Measurements from ENCODE around the gene TRRAP. TPM values are rescaled to one million over a fixed set of nuclear protein-coding genes. Genes with fewer than 3 reads are reported as not detected.
A peak's percentile ranks its signal among the peaks of the same experiment; 100 is the strongest.

TRRAP gene
- polyA plus RNA-seq, 2 donors: 5.8 to 7.6 TPM

DNA sequence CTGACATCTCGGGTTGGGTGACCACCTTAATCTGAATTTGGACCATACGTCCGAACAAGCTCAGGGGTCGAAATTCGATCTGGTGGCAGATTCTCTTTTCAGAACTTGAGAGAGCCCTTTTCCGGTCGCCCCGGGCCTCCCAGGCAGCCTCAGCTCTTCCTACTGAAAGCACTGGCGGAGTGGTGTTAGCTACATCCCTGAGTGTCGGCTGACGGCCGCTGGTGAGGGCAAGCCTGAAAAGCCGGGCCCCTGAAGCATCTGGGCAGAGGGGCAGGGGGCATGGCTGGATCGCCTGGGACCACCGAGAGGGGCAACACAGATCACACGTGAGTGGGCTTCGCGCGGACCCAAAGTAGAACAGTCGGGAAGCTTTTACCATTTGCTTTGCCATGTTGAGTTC lies 149.5 kb downstream of the TRRAP start:
- Histone ChIP-seq H3K9me3 (ENCODE audit: control insufficient read depth in 2 of 2, insufficient read depth in 1 of 2, low read depth in 1 of 2, low read length in 1 of 2) (no peaks in the 10 kb centered on the region), H3K36me3 (ENCODE audit: control insufficient read depth in 2 of 2, insufficient read depth in 2 of 2, low read length in 1 of 2) (peaks cover 13 to 31% of the 10 kb centered on the region in 2 donors), H3K4me3 (ENCODE audit: low read depth in 1 of 2, low read length in 2 of 2) (no peak overlapping the region), H3K27ac (ENCODE audit: low read depth in 2 of 2, low read length in 1 of 2) (no peak overlapping the region), H3K4me1 (ENCODE audit: control insufficient read depth in 2 of 2, insufficient read depth in 2 of 2, low read length in 1 of 2) (no peaks in the 10 kb centered on the region), H3K27me3 (ENCODE audit: control insufficient read depth in 1 of 2, insufficient read depth in 2 of 2, low read length in 2 of 2) (no peaks in the 10 kb centered on the region)
- 93 to 94% methylated on average over 20 of the region's 20 CpGs for whole genome bisulfite sequencing, 2 donors

GRCh38 chr7:99028261-99028973 lies 150.1 kb downstream of the TRRAP start:
- Histone ChIP-seq H3K36me3 (ENCODE audit: control insufficient read depth in 2 of 2, insufficient read depth in 2 of 2, low read length in 1 of 2) (peaks cover 13 to 36% of the 10 kb centered on the region in 2 donors), H3K27me3 (ENCODE audit: control insufficient read depth in 1 of 2, insufficient read depth in 2 of 2, low read length in 2 of 2) (no peaks in the 10 kb centered on the region), H3K27ac (ENCODE audit: low read depth in 2 of 2, low read length in 1 of 2) (no peak overlapping the region), H3K9me3 (ENCODE audit: control insufficient read depth in 2 of 2, insufficient read depth in 1 of 2, low read depth in 1 of 2, low read length in 1 of 2) (no peaks in the 10 kb centered on the region), H3K4me3 (ENCODE audit: low read depth in 1 of 2, low read length in 2 of 2) (no peak overlapping the region), H3K4me1 (ENCODE audit: control insufficient read depth in 2 of 2, insufficient read depth in 2 of 2, low read length in 1 of 2) (no peaks in the 10 kb centered on the region)
- 92% methylated on average over 27 of the region's 27 CpGs for WGBS, 2 donors

- no peaks in the 10 kb centered on the region for H3K9me3 ChIP-seq (ENCODE audit: control insufficient read depth in 2 of 2, insufficient read depth in 1 of 2, low read depth in 1 of 2, low read length in 1 of 2)
- peaks cover 19 to 48% of the 10 kb centered on the region in 2 donors for H3K36me3 ChIP-seq (ENCODE audit: control insufficient read depth in 2 of 2, insufficient read depth in 2 of 2, low read length in 1 of 2)
- no peaks in the 10 kb centered on the region for H3K4me1 ChIP-seq (ENCODE audit: control insufficient read depth in 2 of 2, insufficient read depth in 2 of 2, low read length in 1 of 2)
- peak overlapping the region in 1 of 2 donors; percentile 44 for H3K27ac ChIP-seq (ENCODE audit: low read depth in 2 of 2, low read length in 1 of 2)
- WGBS, 2 donors: 89 to 90% methylated on average over 9 of the region's 9 CpGs
- no peak overlapping the region for H3K4me3 ChIP-seq (ENCODE audit: low read depth in 1 of 2, low read length in 2 of 2)
- H3K27me3 ChIP-seq (ENCODE audit: control insufficient read depth in 1 of 2, insufficient read depth in 2 of 2, low read length in 2 of 2): no peaks in the 10 kb centered on the region
Observed at GRCh38 chr7:99029466-99030435, 151.4 kb downstream of the TRRAP start.

- WGBS, 2 donors: 92 to 97% methylated on average over 6 of the region's 6 CpGs
- Histone ChIP-seq H3K36me3 (ENCODE audit: control insufficient read depth in 2 of 2, insufficient read depth in 2 of 2, low read length in 1 of 2) (peaks cover 21 to 56% of the 10 kb centered on the region in 2 donors), H3K4me3 (ENCODE audit: low read depth in 1 of 2, low read length in 2 of 2) (no peak overlapping the region)
Observed at GRCh38 chr7:99030457-99030856, 152.1 kb downstream of the TRRAP start.

DNA sequence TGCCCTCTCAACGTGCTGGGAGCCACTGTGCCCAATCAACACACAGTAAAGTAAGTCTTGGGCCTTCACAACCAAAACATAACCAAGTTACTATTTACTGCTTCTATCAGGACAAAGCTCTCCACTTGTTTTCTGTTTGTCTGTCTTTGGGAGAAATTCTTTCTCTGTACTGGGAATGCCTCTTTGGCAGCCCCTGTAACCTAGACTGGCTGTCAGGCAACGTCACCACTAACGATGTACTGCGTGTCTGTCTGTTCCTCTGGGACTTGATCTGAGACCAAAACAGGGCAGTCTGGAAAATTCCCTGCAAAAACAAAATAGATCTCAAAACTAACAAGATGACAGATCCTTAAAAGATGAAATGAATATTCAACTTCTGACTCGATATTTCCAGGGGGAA lies 152.6 kb downstream of the TRRAP start:
- H3K27ac ChIP-seq (ENCODE audit: low read depth in 2 of 2, low read length in 1 of 2): no peak overlapping the region
- 73 to 79% methylated on average over 5 of the region's 5 CpGs for WGBS, 2 donors
- no peaks in the 10 kb centered on the region for H3K27me3 ChIP-seq (ENCODE audit: control insufficient read depth in 1 of 2, insufficient read depth in 2 of 2, low read length in 2 of 2)
- no peaks in the 10 kb centered on the region for H3K9me3 ChIP-seq (ENCODE audit: control insufficient read depth in 2 of 2, insufficient read depth in 1 of 2, low read depth in 1 of 2, low read length in 1 of 2)
- no peak overlapping the region for H3K4me3 ChIP-seq (ENCODE audit: low read depth in 1 of 2, low read length in 2 of 2)
- H3K4me1 ChIP-seq (ENCODE audit: control insufficient read depth in 2 of 2, insufficient read depth in 2 of 2, low read length in 1 of 2): no peaks in the 10 kb centered on the region
- peaks cover 24 to 60% of the 10 kb centered on the region in 2 donors for H3K36me3 ChIP-seq (ENCODE audit: control insufficient read depth in 2 of 2, insufficient read depth in 2 of 2, low read length in 1 of 2)

More at GRCh38 chr7:99030457-99030856, 152.1 kb downstream of the TRRAP start:
- Histone ChIP-seq H3K27ac (ENCODE audit: low read depth in 2 of 2, low read length in 1 of 2) (peak overlapping the region in 1 of 2 donors; percentile 44), H3K27me3 (ENCODE audit: control insufficient read depth in 1 of 2, insufficient read depth in 2 of 2, low read length in 2 of 2) (no peaks in the 10 kb centered on the region), H3K9me3 (ENCODE audit: control insufficient read depth in 2 of 2, insufficient read depth in 1 of 2, low read depth in 1 of 2, low read length in 1 of 2) (no peaks in the 10 kb centered on the region), H3K4me1 (ENCODE audit: control insufficient read depth in 2 of 2, insufficient read depth in 2 of 2, low read length in 1 of 2) (no peaks in the 10 kb centered on the region)

DNA sequence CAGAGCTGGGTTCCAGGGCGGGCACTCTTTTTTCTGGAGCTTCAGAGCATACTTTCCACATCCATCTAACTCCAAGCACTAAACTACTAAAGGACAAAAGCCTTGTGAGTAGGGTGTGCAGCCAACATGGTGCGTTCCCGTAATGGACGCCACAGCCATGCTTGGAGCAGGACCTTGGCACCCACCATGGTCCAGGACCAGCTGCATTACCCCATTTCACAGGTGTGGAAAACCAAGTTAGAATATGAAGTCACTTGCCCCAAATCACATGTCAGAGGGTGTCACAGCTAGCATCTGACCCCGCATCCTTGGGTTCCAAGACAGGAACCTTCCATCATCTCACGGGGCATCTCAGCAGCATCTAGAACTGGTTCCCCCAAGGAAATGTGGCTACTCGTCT lies 153.2 kb downstream of the TRRAP start:
- no peaks in the 10 kb centered on the region for H3K4me1 ChIP-seq (ENCODE audit: control insufficient read depth in 2 of 2, insufficient read depth in 2 of 2, low read length in 1 of 2)
- H3K9me3 ChIP-seq (ENCODE audit: control insufficient read depth in 2 of 2, insufficient read depth in 1 of 2, low read depth in 1 of 2, low read length in 1 of 2): no peaks in the 10 kb centered on the region
- H3K4me3 ChIP-seq (ENCODE audit: low read depth in 1 of 2, low read length in 2 of 2): no peak overlapping the region
- H3K36me3 ChIP-seq (ENCODE audit: control insufficient read depth in 2 of 2, insufficient read depth in 2 of 2, low read length in 1 of 2): peaks cover 24 to 65% of the 10 kb centered on the region in 2 donors
- 90 to 91% methylated on average over 7 of the region's 7 CpGs for WGBS, 2 donors
- H3K27ac ChIP-seq (ENCODE audit: low read depth in 2 of 2, low read length in 1 of 2): peak overlapping the region in 1 of 2 donors; percentile 66
- no peaks in the 10 kb centered on the region for H3K27me3 ChIP-seq (ENCODE audit: control insufficient read depth in 1 of 2, insufficient read depth in 2 of 2, low read length in 2 of 2)

GRCh38 chr7:99032928-99033327 lies 154.6 kb downstream of the TRRAP start:
- Histone ChIP-seq H3K4me1 (ENCODE audit: control insufficient read depth in 2 of 2, insufficient read depth in 2 of 2, low read length in 1 of 2) (no peaks in the 10 kb centered on the region), H3K27me3 (ENCODE audit: control insufficient read depth in 1 of 2, insufficient read depth in 2 of 2, low read length in 2 of 2) (no peaks in the 10 kb centered on the region), H3K9me3 (ENCODE audit: control insufficient read depth in 2 of 2, insufficient read depth in 1 of 2, low read depth in 1 of 2, low read length in 1 of 2) (no peaks in the 10 kb centered on the region), H3K27ac (ENCODE audit: low read depth in 2 of 2, low read length in 1 of 2) (no peak overlapping the region), H3K36me3 (ENCODE audit: control insufficient read depth in 2 of 2, insufficient read depth in 2 of 2, low read length in 1 of 2) (peaks cover 35 to 75% of the 10 kb centered on the region in 2 donors), H3K4me3 (ENCODE audit: low read depth in 1 of 2, low read length in 2 of 2) (no peak overlapping the region)
- 89 to 93% methylated on average over 15 of the region's 15 CpGs for WGBS, 2 donors

DNA sequence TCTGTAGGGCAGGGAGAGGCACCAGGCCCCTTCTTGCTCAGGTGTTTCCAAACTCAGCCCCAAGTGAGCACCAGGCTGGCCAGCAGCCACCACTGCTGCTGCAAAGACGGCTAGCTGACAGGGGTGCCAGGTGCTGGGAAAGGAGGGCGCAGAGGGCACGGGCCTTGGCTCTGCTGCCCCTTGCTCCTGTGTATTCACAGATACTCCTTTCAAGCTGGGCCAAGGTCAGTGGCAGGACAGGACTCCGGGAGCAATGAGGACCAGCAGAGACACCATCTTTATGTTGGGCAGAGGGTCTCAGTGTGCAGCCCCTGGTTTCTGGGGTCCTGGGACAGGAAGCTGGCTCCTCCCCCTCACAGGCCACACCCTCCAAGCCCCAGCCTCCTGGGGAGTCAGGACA lies 155.4 kb downstream of the TRRAP start:
- Histone ChIP-seq H3K36me3 (ENCODE audit: control insufficient read depth in 2 of 2, insufficient read depth in 2 of 2, low read length in 1 of 2) (peaks cover 42 to 73% of the 10 kb centered on the region in 2 donors), H3K4me3 (ENCODE audit: low read depth in 1 of 2, low read length in 2 of 2) (no peak overlapping the region), H3K4me1 (ENCODE audit: control insufficient read depth in 2 of 2, insufficient read depth in 2 of 2, low read length in 1 of 2) (no peaks in the 10 kb centered on the region), H3K27ac (ENCODE audit: low read depth in 2 of 2, low read length in 1 of 2) (no peak overlapping the region), H3K27me3 (ENCODE audit: control insufficient read depth in 1 of 2, insufficient read depth in 2 of 2, low read length in 2 of 2) (no peaks in the 10 kb centered on the region), H3K9me3 (ENCODE audit: control insufficient read depth in 2 of 2, insufficient read depth in 1 of 2, low read depth in 1 of 2, low read length in 1 of 2) (no peaks in the 10 kb centered on the region)
- 68 to 85% methylated on average over 4 of the region's 4 CpGs for WGBS, 2 donors

GRCh38 chr7:99034932-99035722 lies 156.8 kb downstream of the TRRAP start:
- Histone ChIP-seq H3K4me3 (ENCODE audit: low read depth in 1 of 2, low read length in 2 of 2) (no peak overlapping the region), H3K4me1 (ENCODE audit: control insufficient read depth in 2 of 2, insufficient read depth in 2 of 2, low read length in 1 of 2) (no peaks in the 10 kb centered on the region), H3K36me3 (ENCODE audit: control insufficient read depth in 2 of 2, insufficient read depth in 2 of 2, low read length in 1 of 2) (peaks cover 32 to 67% of the 10 kb centered on the region in 2 donors), H3K27me3 (ENCODE audit: control insufficient read depth in 1 of 2, insufficient read depth in 2 of 2, low read length in 2 of 2) (no peaks in the 10 kb centered on the region), H3K9me3 (ENCODE audit: control insufficient read depth in 2 of 2, insufficient read depth in 1 of 2, low read depth in 1 of 2, low read length in 1 of 2) (no peaks in the 10 kb centered on the region), H3K27ac (ENCODE audit: low read depth in 2 of 2, low read length in 1 of 2) (no peak overlapping the region)
- 91 to 93% methylated on average over 30 of the region's 30 CpGs for WGBS, 2 donors
